Stimulated activated CD8-positive, alpha-beta memory T cell treated with anti-CD3 and anti-CD28 coated beads, Interleukin-4, amount 100 ng/mL, for 1 hour (primary cell): Measurements from ENCODE around the gene FHDC1.

Experiments
- DNase-seq, 2 donors: peaks; one replicate each; pipeline ENCODE4 v3.0.0-alpha.2; 2020; ENCODE audit warnings: low read depth in 2 of 2, low spot score in 1 of 2

FHDC1 gene

GRCh38 chr4:153028535-153028934, 92.4 kb downstream of the FHDC1 start:
- no peak for DNase-seq
